ENCODE results near the gene HSP90AA1.

DNA sequence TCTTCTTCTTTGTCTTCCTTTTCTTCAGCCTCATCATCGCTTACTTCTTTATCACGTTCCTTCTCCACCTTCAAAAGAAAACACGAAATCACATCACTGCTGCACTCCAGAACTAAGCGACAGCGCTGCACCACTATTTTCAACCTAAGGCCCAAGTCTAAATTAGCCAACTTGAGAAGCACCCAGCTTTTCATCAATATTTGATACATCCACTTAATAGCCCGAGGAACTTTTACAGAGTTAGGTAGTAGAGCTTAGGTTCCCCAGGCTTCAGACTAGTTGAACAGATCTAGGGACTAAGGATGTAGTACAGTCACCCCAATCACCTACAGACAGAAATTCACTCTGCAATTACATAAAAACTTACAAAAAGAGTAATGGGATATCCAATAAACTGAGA, 1.9 kb downstream of the HSP90AA1 start:
- TF ChIP-seq, protein P1, sequence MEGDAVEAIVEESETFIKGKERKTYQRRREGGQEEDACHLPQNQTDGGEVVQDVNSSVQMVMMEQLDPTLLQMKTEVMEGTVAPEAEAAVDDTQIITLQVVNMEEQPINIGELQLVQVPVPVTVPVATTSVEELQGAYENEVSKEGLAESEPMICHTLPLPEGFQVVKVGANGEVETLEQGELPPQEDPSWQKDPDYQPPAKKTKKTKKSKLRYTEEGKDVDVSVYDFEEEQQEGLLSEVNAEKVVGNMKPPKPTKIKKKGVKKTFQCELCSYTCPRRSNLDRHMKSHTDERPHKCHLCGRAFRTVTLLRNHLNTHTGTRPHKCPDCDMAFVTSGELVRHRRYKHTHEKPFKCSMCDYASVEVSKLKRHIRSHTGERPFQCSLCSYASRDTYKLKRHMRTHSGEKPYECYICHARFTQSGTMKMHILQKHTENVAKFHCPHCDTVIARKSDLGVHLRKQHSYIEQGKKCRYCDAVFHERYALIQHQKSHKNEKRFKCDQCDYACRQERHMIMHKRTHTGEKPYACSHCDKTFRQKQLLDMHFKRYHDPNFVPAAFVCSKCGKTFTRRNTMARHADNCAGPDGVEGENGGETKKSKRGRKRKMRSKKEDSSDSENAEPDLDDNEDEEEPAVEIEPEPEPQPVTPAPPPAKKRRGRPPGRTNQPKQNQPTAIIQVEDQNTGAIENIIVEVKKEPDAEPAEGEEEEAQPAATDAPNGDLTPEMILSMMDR (conservative IDR thresholded peaks at IDR 0.05; ENCODE audit: low read depth, low read length), result no peak
- no peak for TF ChIP-seq EZH2 (IDR thresholded peaks at IDR 0.05; ENCODE audit: low read length, unreplicated experiment)
